NCI-H1417 treated with DMSO at 0.1 percent for 48 hours (cell line): Measurements from ENCODE around the gene CNNM4.

ENCODE experiments used
- DNase-seq: peaks from one replicate; lab custom pipeline; 2025; lab: John Stamatoyannopoulos, UW

The CNNM4 gene

GRCh38 chr2:96832754-96833507 is 72.2 kb downstream of the CNNM4 start:
- DNase-seq = peak; percentile 78

DNA sequence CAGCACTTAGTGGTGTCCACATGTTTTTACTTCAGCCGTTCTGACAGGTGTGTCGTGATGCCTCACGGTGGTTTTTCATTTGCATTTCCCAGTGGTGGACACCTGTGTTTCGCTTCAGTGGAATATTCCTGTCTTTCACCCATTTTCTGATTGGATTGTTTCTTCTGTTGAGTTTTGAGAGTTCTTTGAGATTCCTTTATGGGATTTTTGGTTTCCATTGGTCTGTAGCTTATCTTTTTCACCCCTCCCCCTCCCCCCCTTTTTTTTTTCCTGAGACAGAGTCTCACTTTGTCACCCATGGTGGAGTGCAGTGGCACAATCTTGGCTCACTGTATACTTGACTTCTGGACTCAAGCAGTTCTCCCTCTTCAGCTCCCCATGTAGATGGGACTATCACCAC is 75.1 kb downstream of the CNNM4 start:
- DNase-seq = no peak

- DNase-seq = no peak
Observed at GRCh38 chr2:96837575-96837974, 76.9 kb downstream of the CNNM4 start.

- no peak for DNase-seq
Observed at GRCh38 chr2:96838345-96839292, 77.9 kb downstream of the CNNM4 start.

DNA sequence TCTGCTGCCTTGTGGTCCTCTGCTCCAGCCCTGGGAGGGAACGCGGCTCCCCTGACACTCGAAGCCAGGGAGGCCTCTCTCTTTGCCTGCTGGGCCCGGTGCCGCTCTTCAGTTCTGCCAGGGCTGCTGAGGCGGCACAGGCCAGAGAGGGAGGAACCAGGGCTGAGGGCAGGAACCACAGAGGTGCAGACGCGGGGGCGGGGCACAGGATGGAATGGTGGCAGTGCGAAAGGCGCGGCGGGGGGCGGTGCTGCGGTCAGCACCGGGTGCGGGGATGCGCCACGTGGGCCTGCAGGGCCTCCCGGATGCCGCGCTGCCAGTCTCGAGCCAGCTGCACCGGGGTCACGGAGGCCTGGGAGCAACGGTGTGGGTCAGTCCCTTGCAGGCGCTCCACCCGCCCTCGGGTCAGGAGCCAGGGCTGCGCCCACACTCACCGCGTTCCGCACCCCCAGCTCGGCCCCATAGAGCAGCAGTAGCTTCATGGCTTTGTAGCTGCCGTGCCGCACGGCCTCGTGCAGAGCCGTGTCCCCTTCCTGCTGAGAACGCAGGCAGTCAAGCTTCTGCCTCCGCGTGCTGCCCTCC is 78.7 kb downstream of the CNNM4 start:
- no peak for DNase-seq

DNA sequence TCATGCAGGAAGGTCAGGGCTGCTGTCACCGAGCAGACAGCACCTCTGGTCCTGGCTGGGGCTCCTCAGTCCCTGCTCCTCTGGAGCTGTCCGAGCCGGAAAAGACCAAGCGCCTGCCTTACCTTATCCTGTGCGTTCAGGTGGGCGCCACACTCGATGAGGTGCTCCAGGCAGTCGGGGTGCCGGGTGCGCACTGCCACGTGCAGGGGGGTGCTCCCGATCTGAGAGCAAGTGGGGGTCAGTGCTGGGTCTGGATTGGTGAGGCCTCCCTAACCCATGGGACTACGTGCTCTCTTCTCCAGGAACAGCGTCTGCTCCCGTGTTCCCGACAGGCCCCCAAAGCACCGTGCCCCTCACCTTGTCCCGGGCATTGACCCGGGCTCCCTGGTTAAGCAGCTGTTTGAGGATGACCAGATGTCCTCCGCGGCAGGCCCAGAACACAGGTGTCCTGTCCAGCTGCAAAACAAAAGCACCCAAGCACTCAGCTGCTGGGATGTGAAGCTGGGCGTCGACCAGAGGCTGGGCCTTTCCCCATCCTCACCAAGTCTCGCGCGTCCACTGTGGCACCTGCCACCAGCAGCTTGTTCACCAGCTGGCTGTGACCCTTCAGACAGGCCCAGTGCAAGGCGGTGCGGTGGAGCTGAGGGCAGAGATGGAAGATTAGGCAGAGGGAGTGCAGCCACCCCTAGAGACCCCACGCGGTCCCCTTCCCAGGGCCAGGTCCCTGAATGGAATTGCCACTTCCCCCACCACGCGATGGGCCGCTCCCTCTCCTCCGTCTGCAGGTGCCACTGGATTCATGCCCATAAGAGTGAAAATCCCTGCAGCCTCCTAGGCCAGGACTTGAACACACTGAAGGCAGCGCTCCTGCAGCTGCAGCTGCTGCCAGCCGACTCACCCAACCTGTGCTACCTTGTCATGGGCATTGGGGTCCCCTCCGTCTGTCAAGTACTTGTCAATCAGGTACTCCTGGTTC is 79.5 kb downstream of the CNNM4 start:
- no peak for DNase-seq

DNA sequence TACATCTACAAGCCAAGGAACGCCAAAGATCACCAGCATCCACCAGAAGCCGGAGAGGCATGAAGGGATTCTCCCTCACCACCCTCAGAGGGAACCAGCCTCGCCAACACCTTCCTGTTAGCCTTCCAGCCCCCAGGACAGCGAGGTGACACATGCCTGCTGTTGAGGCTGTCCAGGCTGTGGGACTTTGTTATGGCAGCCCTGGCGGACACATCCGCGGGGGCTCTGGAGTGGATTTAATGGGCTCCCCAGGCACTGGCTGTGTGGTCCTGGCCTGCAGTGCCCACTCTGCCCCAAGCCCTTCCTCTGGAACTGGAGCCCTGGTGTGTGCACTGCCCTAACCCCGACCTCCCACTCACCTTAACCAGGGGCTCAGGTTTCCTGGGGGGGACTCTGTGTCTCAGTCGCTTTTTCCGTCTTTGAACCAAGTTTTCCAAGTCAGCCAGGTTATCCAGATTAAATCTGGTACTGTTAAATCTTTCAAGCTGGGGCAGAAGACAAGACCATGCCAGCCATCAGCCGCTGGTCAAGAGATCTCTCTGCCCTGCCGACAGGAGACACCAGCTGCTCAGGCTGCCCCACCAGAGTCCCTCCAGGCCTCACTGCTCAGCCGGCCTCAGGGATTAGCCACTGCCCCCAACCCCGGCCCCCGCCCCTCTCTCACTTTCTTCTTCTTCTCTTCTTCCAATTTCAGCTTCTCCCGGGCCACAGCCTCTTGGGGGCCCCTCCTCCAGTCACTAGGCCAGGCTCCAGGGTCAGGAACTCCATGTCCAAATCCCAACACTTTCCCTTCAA is 81.2 kb downstream of the CNNM4 start:
- DNase-seq = no peak

GRCh38 chr2:96842600-96842999 is 81.9 kb downstream of the CNNM4 start:
- DNase-seq = no peak

- DNase-seq = no peak
Observed at GRCh38 chr2:96843538-96844268, 83.0 kb downstream of the CNNM4 start, which contains the start of gene ANKRD23. TSS of gene ANKRD23 (minus strand) at chr2:96844021. CDS start at chr2:96843992, 29 bp downstream.

- no peak for DNase-seq
Observed at GRCh38 chr2:96844405-96844808, 83.7 kb downstream of the CNNM4 start.

- DNase-seq = no peak
Observed at GRCh38 chr2:96846825-96847224, 86.1 kb downstream of the CNNM4 start.

GRCh38 chr2:96847586-96847985 is 86.9 kb downstream of the CNNM4 start:
- DNase-seq = no peak

DNA sequence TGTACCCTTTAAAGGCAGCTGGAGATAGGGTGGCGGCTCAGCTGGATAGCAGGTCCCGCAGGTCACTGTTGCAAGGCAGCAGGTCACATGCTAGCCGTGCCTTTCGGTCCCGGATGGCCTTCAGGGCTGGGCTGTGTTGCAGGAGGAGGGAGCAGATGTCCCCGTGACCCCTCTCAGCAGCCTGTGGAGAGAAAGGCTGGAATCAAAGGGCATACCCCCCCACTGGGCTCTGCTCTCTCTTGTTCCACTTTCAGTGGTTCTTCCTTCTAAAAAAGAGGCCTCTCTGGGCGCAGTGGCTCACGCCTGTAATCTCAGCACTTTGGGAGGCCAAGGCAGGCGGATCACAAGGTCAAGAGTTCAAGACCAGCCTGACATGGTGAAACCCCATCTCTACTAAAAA is 87.6 kb downstream of the CNNM4 start:
- no peak for DNase-seq

GRCh38 chr2:96852667-96853066 is 92.0 kb downstream of the CNNM4 start:
- DNase-seq = no peak

GRCh38 chr2:96853321-96853720 is 92.6 kb downstream of the CNNM4 start:
- no peak for DNase-seq

- no peak for DNase-seq
Observed at GRCh38 chr2:96856776-96857666, 96.3 kb downstream of the CNNM4 start.

DNA sequence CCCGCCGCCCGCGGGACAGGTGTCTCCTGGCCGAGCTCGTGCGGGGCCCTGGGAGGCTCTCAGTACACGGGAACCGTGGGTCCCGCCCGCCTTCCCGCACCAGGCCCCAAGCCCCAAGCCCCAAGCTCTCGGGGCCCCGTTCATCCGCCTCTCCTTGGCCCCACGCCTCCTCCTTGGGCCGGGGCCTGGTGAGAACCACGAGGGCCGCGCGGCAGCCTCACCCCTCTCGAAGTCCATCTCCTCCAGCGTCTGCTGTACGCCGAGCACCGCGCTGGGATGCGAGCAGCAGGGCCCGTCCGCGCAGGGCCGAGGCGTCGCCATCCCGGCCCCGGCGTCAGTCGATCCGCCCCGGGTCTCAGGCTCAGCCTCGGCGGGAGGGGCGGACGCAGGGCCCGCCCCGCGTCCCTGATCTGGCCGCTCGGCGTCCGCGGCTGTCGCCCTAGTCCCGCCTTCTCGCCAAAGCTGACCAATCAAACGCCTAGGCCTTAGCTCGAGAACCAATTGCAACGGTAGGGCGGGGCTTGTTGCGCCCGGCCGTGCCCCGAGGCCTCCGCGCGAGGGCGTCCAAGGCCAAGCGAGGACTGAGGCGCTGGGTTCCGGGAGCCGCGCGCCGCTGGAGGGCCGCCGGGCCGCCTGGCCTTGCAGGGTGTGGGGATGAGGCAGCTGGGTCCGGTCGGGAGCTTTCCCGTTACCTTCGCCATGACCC is 97.1 kb downstream of the CNNM4 start, which contains the start of gene ANKRD39:
Gene ANKRD39 (minus strand): TSS at position 350 of the 706 bp plus-strand sequence. CDS start 29 bp downstream, at position 321.
- DNase-seq = peak; percentile 91

DNA sequence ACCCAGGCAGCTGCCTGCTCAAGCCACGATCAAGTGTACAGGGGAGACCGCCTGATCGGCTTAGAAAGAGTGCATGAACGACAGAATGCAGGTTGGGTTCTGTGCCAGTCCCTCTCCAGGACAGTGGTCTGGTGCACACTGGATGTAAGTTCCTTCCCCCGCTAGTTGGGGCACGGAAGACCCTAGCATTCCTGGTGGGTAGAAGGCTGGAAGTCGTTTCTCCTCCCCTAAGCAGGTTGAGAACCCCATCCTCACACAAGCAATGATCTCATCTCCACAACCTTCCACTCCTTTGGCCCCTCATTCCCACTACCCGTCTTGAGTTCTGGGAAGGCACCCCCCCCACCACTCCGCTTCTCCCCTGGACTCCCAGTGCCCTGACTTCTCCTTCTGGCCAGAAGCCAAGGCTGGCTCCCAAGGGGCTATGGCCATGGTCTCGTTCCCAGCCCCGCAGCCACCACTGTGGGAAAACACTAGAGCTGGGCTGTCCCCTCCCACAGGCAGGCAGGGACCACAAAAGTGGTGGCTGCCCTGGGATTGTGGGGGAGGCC is 98.5 kb downstream of the CNNM4 start:
- DNase-seq = no peak
